Measurements from ENCODE around the gene GALNT18. TPM values are rescaled to one million over a fixed set of nuclear protein-coding genes. Genes with fewer than 3 reads are reported as not detected.
A peak's percentile ranks its signal among the peaks of the same experiment; 100 is the strongest.

Gene GALNT18
- total RNA-seq, 1 donor from 2014 or later = 76.9 TPM

GRCh38 chr11:11660363-11660740, 38.5 kb upstream of the GALNT18 start:
- peak overlapping the region; percentile 36 for H3K4me3 Mint-ChIP-seq (ENCODE audit: unreplicated experiment)
- peak; percentile 37 for DNase-seq
- H3K4me1 Mint-ChIP-seq (ENCODE audit: low read depth, unreplicated experiment) = peaks cover 59% of the 10 kb centered on the region
- H3K27me3 Mint-ChIP-seq (ENCODE audit: unreplicated experiment) = peaks cover 22% of the 10 kb centered on the region
- H3K36me3 Mint-ChIP-seq (ENCODE audit: unreplicated experiment) = no peaks in the 10 kb centered on the region
- H3K27ac Mint-ChIP-seq (ENCODE audit: unreplicated experiment) = peak overlapping the region; percentile 96
- H3K9me3 Mint-ChIP-seq (ENCODE audit: unreplicated experiment) = peaks cover 31% of the 10 kb centered on the region
- TF ChIP-seq, protein P1, sequence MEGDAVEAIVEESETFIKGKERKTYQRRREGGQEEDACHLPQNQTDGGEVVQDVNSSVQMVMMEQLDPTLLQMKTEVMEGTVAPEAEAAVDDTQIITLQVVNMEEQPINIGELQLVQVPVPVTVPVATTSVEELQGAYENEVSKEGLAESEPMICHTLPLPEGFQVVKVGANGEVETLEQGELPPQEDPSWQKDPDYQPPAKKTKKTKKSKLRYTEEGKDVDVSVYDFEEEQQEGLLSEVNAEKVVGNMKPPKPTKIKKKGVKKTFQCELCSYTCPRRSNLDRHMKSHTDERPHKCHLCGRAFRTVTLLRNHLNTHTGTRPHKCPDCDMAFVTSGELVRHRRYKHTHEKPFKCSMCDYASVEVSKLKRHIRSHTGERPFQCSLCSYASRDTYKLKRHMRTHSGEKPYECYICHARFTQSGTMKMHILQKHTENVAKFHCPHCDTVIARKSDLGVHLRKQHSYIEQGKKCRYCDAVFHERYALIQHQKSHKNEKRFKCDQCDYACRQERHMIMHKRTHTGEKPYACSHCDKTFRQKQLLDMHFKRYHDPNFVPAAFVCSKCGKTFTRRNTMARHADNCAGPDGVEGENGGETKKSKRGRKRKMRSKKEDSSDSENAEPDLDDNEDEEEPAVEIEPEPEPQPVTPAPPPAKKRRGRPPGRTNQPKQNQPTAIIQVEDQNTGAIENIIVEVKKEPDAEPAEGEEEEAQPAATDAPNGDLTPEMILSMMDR (IDR thresholded peaks at IDR 0.05; ENCODE audit: partially characterized antibody, unreplicated experiment) = no peak

DNA sequence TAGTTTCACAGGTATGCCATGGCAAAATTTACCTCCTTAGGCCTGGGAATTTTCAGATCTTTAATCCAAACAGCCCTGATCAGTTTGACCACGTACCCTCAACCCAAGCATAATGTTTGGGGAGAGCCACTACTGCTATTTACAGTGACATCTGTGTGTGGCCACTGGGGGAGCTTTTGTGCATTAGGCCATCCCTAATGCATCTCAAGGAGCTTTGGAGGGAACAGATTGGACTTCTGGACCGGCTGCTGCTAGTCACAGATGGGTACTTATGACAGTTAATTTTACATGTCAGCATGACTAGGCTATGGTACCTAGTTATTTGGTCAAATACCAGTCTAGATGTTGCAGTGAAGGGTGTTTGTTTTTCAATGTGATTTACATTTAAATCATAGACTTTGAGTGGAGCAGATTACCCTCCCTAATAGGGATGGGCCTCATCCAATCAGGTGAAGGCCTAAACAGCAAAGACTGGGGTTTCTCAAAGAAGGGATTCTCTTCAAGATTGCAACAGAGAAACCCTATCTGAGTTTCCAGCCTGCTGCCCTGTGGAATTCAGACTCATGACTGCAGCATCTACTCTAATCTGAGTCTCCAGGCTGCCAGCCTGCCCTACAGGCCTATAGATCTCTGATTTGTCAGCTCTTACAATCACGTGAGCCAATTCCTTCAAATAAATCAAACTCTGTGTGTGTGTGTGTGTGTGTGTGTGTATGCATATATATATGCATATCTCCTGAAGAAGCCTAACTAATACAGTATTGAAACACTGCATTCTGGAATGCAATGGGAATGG, 38.0 kb upstream of the GALNT18 start:
- Mint-ChIP-seq H3K36me3 (ENCODE audit: unreplicated experiment) (no peaks in the 10 kb centered on the region), H3K4me3 (ENCODE audit: unreplicated experiment) (peak overlapping the region; percentile 36), H3K27ac (ENCODE audit: unreplicated experiment) (peak overlapping the region; percentile 96), H3K27me3 (ENCODE audit: unreplicated experiment) (peaks cover 24% of the 10 kb centered on the region), H3K4me1 (ENCODE audit: low read depth, unreplicated experiment) (peaks cover 59% of the 10 kb centered on the region), H3K9me3 (ENCODE audit: unreplicated experiment) (peaks cover 31% of the 10 kb centered on the region)
- TF ChIP-seq, protein P1 (IDR thresholded peaks at IDR 0.05; ENCODE audit: partially characterized antibody, unreplicated experiment) = peak; percentile 34
- peak; percentile 37 for DNase-seq

GRCh38 chr11:11657218-11657955, 35.6 kb upstream of the GALNT18 start:
- H3K36me3 Mint-ChIP-seq (ENCODE audit: unreplicated experiment) = no peaks in the 10 kb centered on the region
- peaks cover 23% of the 10 kb centered on the region for H3K27me3 Mint-ChIP-seq (ENCODE audit: unreplicated experiment)
- H3K4me3 Mint-ChIP-seq (ENCODE audit: unreplicated experiment) = peak overlapping the region; percentile 17
- peaks cover 32% of the 10 kb centered on the region for H3K9me3 Mint-ChIP-seq (ENCODE audit: unreplicated experiment)
- TF ChIP-seq, protein P1 (IDR thresholded peaks at IDR 0.05; ENCODE audit: partially characterized antibody, unreplicated experiment) = no peak
- no peak for DNase-seq
- peaks cover 37% of the 10 kb centered on the region for H3K4me1 Mint-ChIP-seq (ENCODE audit: low read depth, unreplicated experiment)
- peak overlapping the region; percentile 7 for H3K27ac Mint-ChIP-seq (ENCODE audit: unreplicated experiment)

DNA sequence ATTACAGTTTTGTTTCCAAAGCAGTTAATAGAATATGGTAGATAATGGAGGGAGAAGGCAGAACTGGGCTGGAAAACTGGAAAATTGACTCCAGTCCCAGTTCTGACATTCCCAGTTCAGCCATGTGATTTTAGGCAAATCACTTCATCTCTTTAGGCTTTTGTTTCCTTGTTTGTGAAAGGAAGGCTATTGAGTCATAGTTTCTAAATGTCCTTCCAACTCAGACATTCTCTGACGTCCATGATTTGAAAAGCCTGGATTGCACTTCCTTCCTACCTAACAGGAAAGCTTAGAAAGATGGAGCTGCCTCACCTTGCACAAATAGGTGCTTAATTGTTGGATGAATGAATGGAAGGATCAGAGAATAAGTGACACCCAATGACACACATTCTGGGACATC, 19.8 kb upstream of the GALNT18 start:
- Mint-ChIP-seq H3K4me3 (ENCODE audit: unreplicated experiment) (no peak overlapping the region), H3K27ac (ENCODE audit: unreplicated experiment) (no peak overlapping the region), H3K4me1 (ENCODE audit: low read depth, unreplicated experiment) (peaks cover 7% of the 10 kb centered on the region), H3K27me3 (ENCODE audit: unreplicated experiment) (no peaks in the 10 kb centered on the region), H3K36me3 (ENCODE audit: unreplicated experiment) (peaks cover 4% of the 10 kb centered on the region), H3K9me3 (ENCODE audit: unreplicated experiment) (peaks cover 10% of the 10 kb centered on the region)
- TF ChIP-seq, protein P1 (IDR thresholded peaks at IDR 0.05; ENCODE audit: partially characterized antibody, unreplicated experiment) = no peak
- DNase-seq = no peak

GRCh38 chr11:11640996-11641395, 19.2 kb upstream of the GALNT18 start:
- Mint-ChIP-seq H3K27ac (ENCODE audit: unreplicated experiment) (no peak overlapping the region), H3K4me1 (ENCODE audit: low read depth, unreplicated experiment) (peaks cover 7% of the 10 kb centered on the region), H3K27me3 (ENCODE audit: unreplicated experiment) (no peaks in the 10 kb centered on the region), H3K4me3 (ENCODE audit: unreplicated experiment) (no peak overlapping the region), H3K9me3 (ENCODE audit: unreplicated experiment) (peaks cover 10% of the 10 kb centered on the region), H3K36me3 (ENCODE audit: unreplicated experiment) (peaks cover 4% of the 10 kb centered on the region)
- TF ChIP-seq, protein P1 (IDR thresholded peaks at IDR 0.05; ENCODE audit: partially characterized antibody, unreplicated experiment) = no peak
- DNase-seq = no peak
